ENCODE measurements around the gene PIK3R5.
"Not testable (repeated sequence)": the region's sequence is repeated elsewhere in the genome, so short reads cannot be mapped to it uniquely, and the experiment has no call there.

The PIK3R5 gene

GRCh38 chr17:8965394-8966168 is at the start of gene PIK3R5:
TSS of gene PIK3R5 (minus strand) at chr17:8965707. CDS start at chr17:8911494, 54,213 bp downstream.
- in situ Hi-C loops (cut with MboI; ENCODE audit: low sequenced_read_pairs) = no loop called here

GRCh38 chr17:9011001-9011400 is 45.5 kb upstream of the PIK3R5 start:
- in situ Hi-C loops (cut with MboI; ENCODE audit: low sequenced_read_pairs) = no loop called here

GRCh38 chr17:9009737-9010136 is 44.2 kb upstream of the PIK3R5 start:
- in situ Hi-C loops (cut with MboI; ENCODE audit: low sequenced_read_pairs) = no loop called here

GRCh38 chr17:9009096-9009495 is 43.6 kb upstream of the PIK3R5 start:
- in situ Hi-C loops (cut with MboI; ENCODE audit: low sequenced_read_pairs) = no loop called here

- in situ Hi-C loops (cut with MboI; ENCODE audit: low sequenced_read_pairs) = no loop called here
These were observed 41.7 kb upstream of the PIK3R5 start for GRCh38 chr17:9007052-9007714.

- in situ Hi-C loops (cut with MboI; ENCODE audit: low sequenced_read_pairs) = no loop called here
These were observed 40.8 kb upstream of the PIK3R5 start for GRCh38 chr17:9006175-9006767.

GRCh38 chr17:9004961-9005285 is 39.4 kb upstream of the PIK3R5 start:
- in situ Hi-C loops (cut with MboI; ENCODE audit: low sequenced_read_pairs) = no loop called here

GRCh38 chr17:9004132-9004960 is 38.8 kb upstream of the PIK3R5 start:
- in situ Hi-C loops (cut with MboI; ENCODE audit: low sequenced_read_pairs) = no loop called here

GRCh38 chr17:9003355-9004131 is 38.0 kb upstream of the PIK3R5 start:
- in situ Hi-C loops (cut with MboI; ENCODE audit: low sequenced_read_pairs) = no loop called here

- in situ Hi-C loops (cut with MboI; ENCODE audit: low sequenced_read_pairs) = no loop called here
These were observed 37.3 kb upstream of the PIK3R5 start for GRCh38 chr17:9002606-9003354.

- in situ Hi-C loops (cut with MboI; ENCODE audit: low sequenced_read_pairs) = no loop called here
These were observed 36.7 kb upstream of the PIK3R5 start for GRCh38 chr17:9002227-9002605.

- in situ Hi-C loops (cut with MboI; ENCODE audit: low sequenced_read_pairs) = no loop called here
These were observed 36.1 kb upstream of the PIK3R5 start for GRCh38 chr17:9001559-9001958.

- in situ Hi-C loops (cut with MboI; ENCODE audit: low sequenced_read_pairs) = no loop called here
These were observed 32.6 kb upstream of the PIK3R5 start for GRCh38 chr17:8997994-8998628.

GRCh38 chr17:8995711-8996110 is 30.2 kb upstream of the PIK3R5 start:
- in situ Hi-C loops (cut with MboI; ENCODE audit: low sequenced_read_pairs) = no loop called here

GRCh38 chr17:8994319-8994718 is 28.8 kb upstream of the PIK3R5 start:
- in situ Hi-C loops (cut with MboI; ENCODE audit: low sequenced_read_pairs) = no loop called here

- in situ Hi-C loops (cut with MboI; ENCODE audit: low sequenced_read_pairs) = no loop called here
These were observed 26.2 kb upstream of the PIK3R5 start for GRCh38 chr17:8991514-8992285.

GRCh38 chr17:8988263-8988935 is 22.9 kb upstream of the PIK3R5 start:
- in situ Hi-C loops (cut with MboI; ENCODE audit: low sequenced_read_pairs) = not testable (repeated sequence)

- in situ Hi-C loops (cut with MboI; ENCODE audit: low sequenced_read_pairs) = no loop called here
These were observed 20.8 kb upstream of the PIK3R5 start for GRCh38 chr17:8986295-8986694.
